Measurements from ENCODE around the gene SRCAP.
A peak's percentile ranks its signal among the peaks of the same experiment; 100 is the strongest.

The SRCAP gene

DNA sequence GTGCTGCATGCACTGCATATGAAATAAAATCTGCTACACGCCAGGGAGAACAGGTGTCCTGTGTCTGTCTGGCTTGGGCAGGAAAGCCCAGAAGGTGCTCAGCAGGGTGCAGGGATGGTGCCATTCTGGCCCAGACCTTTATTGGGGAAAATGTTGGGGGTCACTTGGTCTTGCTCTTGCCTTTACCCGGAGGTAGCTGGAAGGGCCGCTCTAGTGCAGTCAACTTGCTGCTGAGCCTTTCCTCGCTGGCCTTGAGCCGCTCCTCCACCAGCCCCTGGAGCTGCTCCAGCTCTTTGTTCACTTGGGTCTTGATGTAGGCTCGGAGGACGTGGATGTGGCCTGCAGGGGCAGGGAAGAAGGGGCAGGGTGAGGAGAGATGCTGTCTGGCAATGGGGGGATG, 58.3 kb downstream of the SRCAP start:
- no peak for DNase-seq (ENCODE audit: low read depth in 2 of 2)

DNA sequence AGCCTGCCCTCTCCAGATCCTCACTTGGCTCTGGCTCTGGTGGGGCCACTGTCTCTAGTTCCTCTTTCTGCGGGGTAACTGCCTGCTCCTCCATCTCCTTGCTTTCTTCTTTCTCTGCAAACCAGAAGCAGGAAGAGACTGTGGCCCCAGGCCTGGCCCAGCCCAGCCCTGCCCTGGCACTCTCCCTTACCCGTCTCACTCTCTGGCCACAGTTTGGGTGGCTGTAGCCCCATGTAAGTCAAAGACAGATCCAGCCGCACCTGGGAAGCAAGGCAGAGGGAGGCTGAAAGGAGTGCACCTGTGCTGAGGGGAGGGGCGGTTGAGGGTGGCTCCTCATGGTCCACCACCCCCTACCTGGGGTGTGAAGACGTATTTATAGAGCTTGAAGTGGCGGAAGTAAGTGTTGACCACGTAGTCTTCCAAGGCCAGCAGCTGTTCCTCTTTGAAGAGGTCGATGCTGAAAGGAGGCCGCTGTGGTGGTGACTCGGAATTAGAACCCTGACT, 60.1 kb downstream of the SRCAP start:
- no peak for DNase-seq (ENCODE audit: low read depth in 2 of 2)

DNA sequence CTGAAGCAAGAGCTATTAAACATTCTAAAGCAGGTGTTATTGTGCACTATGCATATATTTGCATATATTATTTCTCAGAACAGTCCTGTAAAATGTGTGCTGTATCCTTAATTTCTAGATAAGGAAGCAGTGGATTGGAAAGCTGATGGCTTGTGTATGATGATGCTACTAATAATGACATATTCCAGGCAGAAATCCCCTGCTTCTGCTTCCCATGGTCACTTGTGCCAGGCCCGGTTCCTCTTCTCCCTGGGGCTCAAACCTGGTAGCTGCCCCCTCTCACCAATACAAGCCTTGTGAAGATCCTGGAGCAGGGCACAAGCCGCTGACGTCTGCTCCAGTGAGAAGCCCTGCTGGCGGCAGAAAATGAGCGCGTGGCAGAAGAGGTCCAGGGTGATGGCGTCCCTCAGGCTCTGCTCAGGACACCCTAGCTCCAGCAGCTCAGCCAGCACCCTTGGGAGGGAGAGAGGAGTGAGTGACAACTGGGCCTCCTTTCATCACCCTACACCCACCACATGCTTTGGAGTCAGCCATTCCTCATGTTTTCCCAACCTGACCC, 61.1 kb downstream of the SRCAP start:
- no peak for DNase-seq (ENCODE audit: low read depth in 2 of 2)

DNA sequence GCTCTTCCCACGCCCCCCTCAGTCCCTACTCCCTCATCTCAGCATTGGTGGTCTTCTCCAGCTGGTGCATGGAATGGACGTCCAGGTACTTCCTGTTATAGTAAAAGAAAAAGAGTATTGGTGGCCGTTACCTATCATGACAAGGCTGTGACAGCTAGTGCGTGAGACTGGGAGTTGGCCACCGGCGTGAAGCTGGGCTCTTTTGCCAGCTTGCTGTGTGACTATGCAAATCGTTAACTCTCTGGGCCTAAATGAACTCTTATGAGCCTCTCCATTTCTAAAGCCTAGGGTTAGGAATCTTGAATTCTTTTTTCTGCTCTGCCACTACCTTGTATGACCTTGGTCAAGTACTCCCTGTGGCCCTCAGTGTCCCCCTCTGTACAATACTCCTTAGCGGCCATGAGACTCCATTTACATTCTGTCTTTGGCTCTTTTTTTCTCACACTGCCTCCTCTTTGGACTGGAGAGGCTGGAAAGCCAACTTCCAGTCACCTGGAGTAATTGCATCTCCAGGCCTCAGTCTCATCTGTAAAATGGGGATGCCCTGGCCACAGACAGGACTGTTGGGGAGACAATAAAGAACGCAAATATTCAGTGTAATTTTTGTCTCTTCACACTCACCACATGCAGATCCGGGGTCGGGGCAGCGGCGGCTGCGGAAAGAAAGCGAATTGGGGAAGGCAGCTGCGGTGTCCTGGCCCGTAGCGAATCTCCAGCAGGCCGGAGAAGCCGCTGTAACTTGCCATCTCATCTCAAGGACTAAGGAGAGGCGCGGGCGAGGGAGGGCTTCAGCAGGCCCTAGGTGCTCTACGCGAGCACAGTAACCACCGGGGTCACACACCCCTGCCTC, 61.8 kb downstream of the SRCAP start:
- no peak for DNase-seq (ENCODE audit: low read depth in 2 of 2)

DNA sequence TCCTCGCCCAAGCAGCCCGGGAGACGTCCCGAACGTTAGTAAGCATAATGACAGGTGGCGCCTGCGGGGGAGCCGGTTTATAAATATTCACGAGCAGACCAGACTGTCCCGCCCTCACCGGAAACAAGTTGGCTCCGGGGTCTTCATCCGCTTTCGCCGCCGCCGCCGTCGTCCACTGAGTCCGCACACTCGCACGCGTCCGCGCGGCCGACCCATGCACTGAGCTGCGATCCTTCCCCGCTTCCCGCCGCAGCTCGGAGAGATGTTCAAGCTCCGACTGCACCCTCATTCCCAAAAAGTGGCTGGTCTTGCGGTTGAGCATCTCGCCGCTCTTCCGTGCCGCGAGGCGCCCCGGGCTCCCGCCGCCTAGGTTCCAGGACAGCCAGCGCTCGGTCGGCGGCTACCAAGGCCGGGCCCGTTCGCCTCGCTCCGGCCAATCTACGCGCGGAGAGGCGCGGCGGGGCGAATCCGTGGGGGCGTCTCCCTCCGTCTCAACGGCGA, 62.5 kb downstream of the SRCAP start:
- DNase-seq (ENCODE audit: low read depth in 2 of 2): no peak

DNA sequence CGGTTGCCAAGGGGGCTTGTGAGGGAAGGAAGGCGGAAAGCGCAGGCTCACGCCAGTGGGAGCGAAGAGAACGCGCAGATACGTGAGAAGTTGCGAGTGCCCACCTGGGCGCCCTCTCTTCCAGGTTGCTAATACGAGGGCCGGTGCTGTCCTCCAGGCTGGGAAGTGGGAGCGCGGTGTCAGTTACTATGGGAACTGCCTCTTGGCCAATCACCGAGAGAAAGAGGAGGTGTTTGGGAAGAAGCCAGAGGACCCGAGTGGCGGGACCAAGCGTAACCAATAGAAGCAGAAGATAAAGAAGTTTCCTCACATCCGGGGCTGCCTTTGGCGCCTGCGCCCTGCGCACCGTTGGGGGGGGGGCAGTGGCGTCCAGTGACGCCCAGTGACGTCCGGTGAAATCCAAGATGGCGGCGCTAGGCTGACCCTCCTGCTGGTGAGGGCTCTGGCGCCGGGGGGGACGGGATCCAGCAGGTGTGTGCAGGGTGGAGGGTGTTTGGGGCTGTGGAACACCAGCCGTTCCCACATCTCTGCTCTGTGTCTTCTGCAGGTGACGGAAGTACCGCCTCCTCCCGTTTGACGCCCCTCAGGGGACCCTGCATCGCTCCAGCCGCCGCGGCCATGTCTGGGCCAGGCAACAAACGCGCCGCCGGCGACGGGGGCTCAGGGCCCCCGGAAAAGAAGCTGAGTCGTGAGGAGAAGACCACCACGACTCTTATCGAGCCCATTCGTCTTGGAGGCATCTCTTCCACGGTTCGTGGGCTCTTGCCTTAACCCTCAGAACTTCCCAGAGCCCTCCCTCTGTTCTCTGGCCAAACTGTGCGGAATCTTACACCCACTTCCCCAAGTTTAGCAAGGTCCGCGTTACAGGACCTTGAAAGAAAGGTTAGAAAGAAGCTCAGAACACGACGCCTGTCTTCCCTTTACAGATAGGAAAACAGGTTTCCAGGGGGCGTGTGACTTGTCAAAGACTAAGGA, 63.2 kb downstream of the SRCAP start, which contains the start of the genes CFAP119 and RNF40:
Gene CFAP119 (minus strand): TSS at position 135 of the 975 bp plus-strand sequence. CDS start 314 bp downstream, outside the sequence.
Gene RNF40 (plus strand): TSS at position 395 of the 975 bp plus-strand sequence. CDS start 224 bp downstream, at position 619.
- peak; percentile 87 for DNase-seq (ENCODE audit: low read depth in 2 of 2)

DNA sequence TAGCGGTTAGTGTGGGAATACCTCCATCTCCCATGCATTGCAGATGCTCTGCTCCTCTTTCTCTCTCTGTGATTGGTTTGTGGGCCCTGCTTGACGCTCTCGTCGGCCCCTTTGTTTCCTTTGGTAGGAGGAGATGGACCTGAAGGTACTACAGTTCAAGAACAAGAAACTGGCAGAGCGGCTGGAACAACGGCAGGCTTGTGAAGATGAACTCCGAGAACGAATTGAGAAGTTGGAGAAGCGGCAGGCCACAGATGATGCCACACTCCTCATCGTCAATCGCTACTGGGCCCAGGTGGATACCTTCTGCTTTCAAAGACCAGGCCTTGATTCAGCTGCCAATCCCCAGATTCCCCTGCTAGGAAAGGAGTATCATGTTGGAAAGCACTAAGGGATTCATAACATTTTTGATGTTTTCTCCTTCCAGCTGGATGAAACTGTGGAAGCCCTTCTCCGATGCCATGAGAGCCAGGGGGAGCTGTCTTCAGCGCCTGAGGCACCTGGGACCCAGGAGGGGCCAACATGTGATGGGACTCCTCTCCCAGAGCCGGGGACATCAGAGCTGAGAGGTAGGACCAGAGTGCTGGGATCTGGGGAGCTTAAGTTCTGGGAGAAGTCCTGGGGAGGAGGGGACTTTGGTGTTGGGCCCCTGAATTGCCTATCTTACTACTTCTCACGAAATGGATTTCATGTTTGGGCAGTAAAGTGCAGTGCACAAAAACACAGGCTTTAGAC, 64.2 kb downstream of the SRCAP start:
- no peak for DNase-seq (ENCODE audit: low read depth in 2 of 2)

DNA sequence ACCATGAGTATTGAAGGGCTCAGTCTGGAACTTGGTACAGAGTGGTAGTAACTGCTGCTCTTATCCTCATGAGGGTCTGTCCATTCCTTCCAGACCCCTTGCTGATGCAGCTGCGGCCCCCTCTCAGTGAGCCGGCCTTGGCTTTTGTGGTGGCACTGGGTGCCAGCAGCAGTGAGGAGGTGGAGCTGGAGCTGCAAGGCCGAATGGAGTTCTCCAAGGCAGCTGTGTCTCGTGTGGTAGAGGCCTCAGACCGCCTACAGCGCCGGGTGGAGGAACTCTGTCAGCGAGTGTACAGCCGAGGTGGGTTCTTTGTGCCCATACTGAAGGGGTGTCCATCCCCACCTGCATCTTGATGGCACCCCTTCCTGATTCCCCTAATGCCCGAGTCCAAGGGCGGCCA, 65.1 kb downstream of the SRCAP start:
- DNase-seq (ENCODE audit: low read depth in 2 of 2): no peak

DNA sequence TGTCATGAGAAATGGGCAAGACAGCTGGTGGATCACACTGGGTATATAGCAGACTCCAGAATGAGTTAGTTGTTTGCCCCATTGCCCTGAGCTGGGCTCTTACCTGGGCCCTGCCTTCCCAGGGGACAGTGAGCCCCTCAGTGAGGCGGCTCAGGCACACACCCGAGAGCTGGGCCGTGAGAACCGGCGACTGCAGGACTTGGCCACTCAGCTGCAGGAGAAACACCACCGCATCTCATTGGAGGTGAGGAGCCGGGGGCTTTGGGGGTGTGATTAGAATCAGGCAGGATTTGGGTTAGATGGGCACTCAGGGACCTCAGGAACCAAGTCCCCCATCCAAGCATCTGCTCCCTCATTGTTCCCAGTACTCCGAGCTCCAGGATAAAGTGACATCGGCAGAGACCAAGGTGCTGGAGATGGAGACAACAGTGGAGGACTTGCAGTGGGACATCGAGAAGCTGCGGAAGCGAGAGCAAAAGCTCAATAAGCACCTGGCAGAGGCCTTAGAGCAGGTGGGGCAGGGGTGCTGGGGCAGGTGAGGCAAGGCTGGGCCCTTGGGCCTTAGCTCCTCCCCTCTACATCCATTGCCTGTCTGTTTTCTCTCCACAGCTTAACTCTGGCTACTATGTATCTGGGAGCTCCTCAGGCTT, 66.0 kb downstream of the SRCAP start:
- no peak for DNase-seq (ENCODE audit: low read depth in 2 of 2)

DNA sequence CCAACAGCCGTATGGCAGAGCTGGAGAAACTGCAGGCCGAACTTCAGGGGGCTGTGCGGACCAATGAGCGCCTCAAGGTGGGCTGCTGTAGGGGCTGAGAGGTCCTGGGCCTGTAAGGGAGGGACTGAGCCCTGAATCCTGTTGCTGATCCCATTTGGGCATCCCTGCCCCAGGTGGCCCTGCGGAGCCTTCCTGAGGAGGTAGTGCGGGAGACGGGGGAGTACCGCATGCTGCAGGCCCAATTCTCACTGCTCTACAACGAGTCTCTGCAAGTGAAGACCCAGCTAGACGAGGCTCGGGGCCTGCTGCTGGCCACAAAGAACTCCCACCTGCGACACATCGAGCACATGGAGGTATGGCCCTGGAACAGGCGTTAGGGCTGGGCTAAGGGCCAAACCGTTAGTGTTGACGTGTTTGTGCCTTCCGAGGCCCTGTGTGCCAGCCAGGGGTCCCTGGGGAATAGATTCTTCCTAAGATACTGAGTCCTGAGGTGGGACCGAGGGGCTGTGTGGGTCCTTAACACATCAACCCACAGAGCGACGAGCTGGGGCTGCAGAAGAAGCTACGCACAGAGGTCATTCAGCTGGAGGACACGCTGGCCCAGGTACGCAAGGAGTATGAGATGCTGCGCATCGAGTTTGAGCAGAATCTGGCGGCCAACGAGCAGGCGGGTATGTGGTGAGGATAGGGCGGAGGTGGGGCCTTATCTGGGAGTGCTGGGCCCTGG, 67.4 kb downstream of the SRCAP start:
- no peak for DNase-seq (ENCODE audit: low read depth in 2 of 2)

DNA sequence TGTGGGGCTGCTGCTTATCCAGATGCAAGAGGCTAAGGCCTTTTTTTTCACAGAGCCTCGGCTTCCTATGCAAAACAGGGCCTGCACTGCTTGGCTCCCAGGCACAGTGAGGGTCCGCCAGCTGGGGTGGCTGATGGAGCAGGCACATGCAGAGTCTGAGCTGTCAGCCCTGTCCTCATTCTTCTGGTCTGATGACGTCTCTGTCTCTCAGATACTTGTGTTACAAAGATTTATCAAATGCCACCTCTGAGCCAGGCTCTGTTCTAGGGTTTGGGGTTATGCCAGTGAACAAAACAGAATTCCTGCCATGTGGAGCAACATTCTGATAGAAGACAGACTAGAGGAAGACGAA, 67.9 kb downstream of the SRCAP start:
- no peak for DNase-seq (ENCODE audit: low read depth in 2 of 2)

DNA sequence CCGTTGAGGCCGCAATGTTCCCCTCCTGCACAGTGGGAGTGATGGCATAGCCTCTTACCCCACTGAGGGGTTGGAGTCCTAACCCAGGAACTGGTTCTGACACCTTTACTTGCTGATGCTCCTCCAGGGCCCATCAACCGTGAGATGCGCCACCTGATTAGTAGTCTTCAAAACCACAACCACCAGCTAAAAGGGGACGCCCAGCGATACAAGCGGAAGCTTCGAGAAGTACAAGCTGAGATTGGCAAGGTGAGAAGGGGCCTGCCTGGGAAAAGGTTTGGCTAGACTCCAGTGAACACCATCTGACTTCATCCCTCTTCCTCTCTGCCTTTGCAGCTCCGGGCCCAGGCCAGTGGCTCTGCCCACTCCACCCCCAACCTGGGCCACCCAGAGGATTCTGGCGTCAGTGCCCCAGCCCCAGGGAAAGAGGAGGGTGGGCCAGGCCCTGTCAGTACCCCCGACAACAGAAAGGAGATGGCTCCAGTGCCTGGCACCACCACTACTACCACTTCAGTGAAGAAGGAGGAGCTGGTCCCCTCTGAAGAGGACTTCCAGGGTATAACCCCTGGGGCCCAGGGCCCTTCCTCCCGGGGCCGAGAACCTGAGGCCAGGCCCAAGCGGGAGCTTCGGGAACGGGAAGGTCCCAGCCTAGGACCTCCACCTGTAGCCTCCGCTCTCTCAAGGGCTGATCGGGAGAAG, 68.9 kb downstream of the SRCAP start:
- no peak for DNase-seq (ENCODE audit: low read depth in 2 of 2)

DNA sequence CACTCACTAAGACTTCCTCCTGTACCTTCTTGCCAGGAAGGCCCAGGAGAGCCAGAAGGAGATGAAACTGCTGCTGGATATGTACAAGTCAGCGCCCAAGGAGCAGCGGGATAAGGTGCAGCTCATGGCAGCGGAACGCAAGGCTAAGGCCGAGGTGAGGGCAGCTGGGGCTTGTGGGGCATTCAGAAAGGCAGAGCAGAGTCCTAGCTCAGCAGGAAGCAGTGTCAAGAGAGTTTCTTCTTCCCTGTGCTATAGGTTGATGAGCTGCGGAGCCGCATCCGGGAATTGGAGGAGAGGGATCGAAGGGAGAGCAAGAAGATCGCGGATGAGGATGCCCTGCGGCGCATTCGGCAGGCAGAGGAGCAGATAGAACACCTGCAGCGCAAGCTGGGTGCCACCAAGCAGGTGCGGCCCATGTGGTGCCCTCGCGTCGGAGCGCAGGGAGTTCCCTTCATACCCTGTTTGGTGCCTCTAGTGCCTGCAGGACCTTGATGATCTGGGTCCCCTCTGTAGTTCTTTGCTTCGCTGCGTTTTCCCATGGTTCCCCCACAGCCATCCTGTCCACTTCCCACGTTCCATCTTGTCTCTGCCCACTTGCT, 69.7 kb downstream of the SRCAP start:
- no peak for DNase-seq (ENCODE audit: low read depth in 2 of 2)

DNA sequence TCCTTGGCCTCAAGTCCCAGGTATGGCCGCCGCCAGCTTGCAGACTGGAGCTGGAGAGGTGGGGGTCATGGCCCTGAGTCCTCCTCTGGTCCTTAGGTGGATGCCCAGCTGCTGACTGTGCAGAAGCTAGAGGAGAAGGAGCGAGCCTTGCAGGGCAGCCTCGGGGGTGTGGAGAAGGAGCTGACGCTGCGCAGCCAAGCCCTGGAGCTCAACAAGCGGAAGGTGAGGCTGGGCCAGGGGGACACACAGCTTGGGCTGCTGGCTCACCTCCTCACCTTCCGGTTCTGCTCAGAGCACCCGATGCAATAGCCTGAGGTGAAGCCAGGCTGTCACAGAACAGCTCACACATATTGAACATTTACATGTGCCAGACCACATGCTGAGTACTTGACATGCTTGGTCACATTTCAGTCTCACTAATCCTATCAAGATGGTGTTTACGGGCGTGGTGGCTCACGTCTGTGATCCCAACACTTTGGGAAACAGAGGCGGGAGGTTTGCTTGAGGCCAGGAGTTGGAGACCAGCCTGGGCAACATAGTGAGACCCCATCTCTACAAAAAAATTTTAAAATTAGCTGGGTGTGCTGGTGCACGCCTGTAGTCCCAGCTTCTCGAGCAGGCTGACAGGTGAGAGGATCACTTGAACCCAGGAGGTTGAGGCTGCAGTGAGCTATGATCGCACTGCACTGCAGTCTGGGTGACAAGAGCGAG, 70.6 kb downstream of the SRCAP start:
- DNase-seq (ENCODE audit: low read depth in 2 of 2): no peak

DNA sequence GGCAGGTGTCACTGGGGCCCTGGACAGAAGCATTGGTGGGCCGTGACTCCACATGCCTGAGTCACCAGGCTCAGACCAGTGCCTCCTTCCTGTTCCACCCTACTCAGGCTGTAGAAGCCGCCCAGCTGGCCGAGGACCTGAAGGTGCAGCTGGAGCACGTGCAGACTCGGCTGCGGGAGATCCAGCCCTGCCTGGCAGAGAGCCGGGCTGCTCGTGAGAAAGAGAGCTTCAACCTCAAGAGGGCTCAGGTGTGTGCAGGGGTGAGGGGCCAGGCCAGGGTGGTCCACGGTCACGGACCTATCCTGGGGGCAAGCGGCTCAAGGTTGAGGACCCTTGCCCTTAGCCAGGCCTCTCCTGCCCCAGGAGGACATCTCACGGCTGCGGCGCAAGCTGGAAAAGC, 72.8 kb downstream of the SRCAP start:
- DNase-seq (ENCODE audit: low read depth in 2 of 2): no peak

DNA sequence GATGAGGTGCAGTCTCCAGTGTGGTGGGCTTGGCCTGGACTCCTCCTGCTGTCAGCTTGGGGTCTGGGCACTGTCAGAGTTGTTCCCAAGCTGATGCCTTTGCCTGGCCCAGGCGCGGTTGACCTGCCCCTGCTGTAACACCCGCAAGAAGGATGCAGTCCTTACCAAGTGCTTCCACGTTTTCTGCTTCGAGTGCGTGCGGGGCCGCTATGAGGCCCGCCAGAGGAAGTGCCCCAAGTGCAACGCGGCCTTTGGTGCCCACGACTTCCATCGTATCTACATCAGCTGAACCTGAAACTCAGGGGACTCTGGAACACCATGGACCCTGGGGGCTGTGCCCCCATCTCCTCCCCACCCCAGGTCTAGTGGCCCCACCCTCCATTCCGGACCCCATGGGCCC, 74.9 kb downstream of the SRCAP start:
- no peak for DNase-seq (ENCODE audit: low read depth in 2 of 2)

DNA sequence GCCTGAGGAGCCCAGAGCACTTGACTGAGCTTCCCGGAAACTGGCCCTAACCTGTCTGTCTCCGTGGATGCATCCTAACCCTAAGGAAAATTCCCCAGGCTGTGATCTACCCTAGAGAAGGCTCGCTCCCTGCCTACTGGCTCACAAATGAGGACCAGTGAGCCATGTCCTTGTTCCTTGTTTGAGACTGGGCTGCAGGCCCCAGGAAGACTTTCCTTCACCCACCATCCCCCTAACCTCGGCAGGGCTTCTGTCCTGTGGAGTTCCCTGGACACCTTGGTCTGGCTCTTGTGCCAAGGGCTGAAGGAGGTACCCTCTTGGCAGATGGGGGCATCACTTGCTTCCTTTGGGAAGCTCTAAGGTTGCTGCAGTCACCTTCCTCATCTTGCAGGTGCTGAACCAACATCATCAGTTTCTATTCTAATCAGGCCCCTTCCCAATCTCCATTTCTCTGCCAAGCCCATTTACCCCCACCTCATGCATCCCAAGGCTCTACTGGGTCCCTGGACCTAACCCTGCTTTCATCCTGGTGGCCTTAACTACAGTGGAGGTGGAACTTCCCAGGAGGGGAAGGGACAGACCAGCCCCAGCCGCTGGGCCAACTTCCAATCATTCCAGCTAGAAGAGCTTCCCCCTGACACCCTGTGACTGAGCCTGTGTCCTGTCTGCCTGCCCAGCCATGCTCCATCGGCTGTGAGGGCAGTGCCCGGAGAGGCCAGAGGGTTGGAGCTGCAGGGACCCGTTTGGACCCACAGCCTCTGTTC, 75.6 kb downstream of the SRCAP start:
- no peak for DNase-seq (ENCODE audit: low read depth in 2 of 2)

DNA sequence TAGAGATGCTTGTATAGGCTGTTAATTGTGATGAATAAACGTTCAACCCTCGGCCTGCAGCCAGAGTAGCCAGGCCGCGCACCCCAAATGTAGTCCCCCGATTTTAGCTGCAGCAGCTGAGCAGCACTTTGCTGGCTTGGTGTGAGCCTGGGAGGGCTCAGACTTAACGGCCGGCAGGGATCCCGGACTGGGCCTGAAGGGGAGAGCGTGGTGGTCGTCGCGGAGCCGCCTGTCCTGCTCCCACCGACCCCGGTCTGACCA, 76.1 kb downstream of the SRCAP start:
- no peak for DNase-seq (ENCODE audit: low read depth in 2 of 2)
